NB4 (cell line): Measurements from ENCODE around the gene TBC1D23.

Experiments used
- CTCF ChIP-seq: IDR thresholded peaks from one replicate; pipeline ENCODE4 v1.5.1; 2012; ENCODE audit warnings: low read depth, low read length
- MAX ChIP-seq: IDR thresholded peaks from 2 replicates; pipeline ENCODE4 v1.6.1; 2011; ENCODE audit warnings: low read depth, low read length
- POLR2A ChIP-seq: IDR thresholded peaks from 2 replicates; pipeline ENCODE4 v1.6.1; 2011; ENCODE audit warnings: mild to moderate bottlenecking; ENCODE audit not compliant: insufficient read length; ENCODE audit errors: extremely low read depth

GRCh38 chr3:100374521-100374920 lies 113.7 kb downstream of the TBC1D23 start:
- TF ChIP-seq CTCF, result no peak
- TF ChIP-seq POLR2A, result no peak
- TF ChIP-seq MAX, result no peak
